Sigmoid colon (tissue), 4 donors: ENCODE measurements around the gene GPHN.
"Not testable (repeated sequence)": the region's sequence is repeated elsewhere in the genome, so short reads cannot be mapped to it uniquely, and the experiment has no call there.

Experiments
- CTCF ChIP-seq, 4 experiments: fragments of 450-650 bp in 3 of 4; fragments of 200-600 bp in 1 of 4; IDR thresholded peaks; one replicate each; pipeline ENCODE4 v1.5.1; 2016 to 2019; ENCODE audit warnings: antibody characterized with exemption in 4 of 4, mild to moderate bottlenecking in 3 of 4, moderate library complexity in 2 of 4
- EP300 ChIP-seq, 4 donors: sonication (generic); formaldehyde crosslinking; IDR thresholded peaks; one replicate each; pipeline ENCODE4 v1.6.1; 2017; ENCODE audit warnings: antibody characterized with exemption in 4 of 4
- POLR2A ChIP-seq, 2 donors: fragments of 450-650 bp; IDR thresholded peaks; one replicate each; pipeline ENCODE4 v1.6.1; 2016; ENCODE audit warnings: antibody characterized with exemption in 2 of 2, mild to moderate bottlenecking in 2 of 2, moderate library complexity in 2 of 2
- POLR2AphosphoS5 ChIP-seq, 4 donors: sonication (generic); formaldehyde crosslinking; IDR thresholded peaks; one replicate each; pipeline ENCODE4 v1.6.1; 2017; ENCODE audit warnings: antibody characterized with exemption in 4 of 4

DNA sequence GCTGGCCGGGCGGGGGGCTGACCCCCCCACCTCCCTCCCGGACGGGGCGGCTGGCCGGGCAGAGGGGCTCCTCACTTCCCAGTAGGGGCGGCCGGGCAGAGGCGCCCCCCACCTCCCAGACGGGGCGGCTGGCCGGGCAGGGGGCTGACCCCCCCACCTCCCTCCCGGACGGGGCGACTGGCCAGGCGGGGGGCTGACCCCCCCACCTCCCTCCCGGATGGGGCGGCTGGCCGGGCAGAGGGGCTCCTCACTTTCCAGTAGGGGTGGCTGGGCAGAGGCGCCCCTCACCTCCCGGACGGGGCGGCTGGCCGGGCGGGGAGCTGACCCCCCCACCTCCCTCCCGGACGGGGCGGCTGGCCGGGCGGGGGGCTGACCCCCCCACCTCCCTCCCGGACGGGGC is 37.2 kb downstream of the GPHN start:
- not testable (repeated sequence) for TF ChIP-seq POLR2AphosphoS5, CTCF, POLR2A, EP300 (IDR thresholded peaks at IDR 0.05)
